ENCODE results near the gene TMEFF2. TPM values are rescaled to one million over a fixed set of nuclear protein-coding genes. Genes with fewer than 3 reads are reported as not detected.

The TMEFF2 gene
- total and polyA plus RNA-seq, 2 experiments from 2014 or later, result 1.7 to 2.2 TPM

DNA sequence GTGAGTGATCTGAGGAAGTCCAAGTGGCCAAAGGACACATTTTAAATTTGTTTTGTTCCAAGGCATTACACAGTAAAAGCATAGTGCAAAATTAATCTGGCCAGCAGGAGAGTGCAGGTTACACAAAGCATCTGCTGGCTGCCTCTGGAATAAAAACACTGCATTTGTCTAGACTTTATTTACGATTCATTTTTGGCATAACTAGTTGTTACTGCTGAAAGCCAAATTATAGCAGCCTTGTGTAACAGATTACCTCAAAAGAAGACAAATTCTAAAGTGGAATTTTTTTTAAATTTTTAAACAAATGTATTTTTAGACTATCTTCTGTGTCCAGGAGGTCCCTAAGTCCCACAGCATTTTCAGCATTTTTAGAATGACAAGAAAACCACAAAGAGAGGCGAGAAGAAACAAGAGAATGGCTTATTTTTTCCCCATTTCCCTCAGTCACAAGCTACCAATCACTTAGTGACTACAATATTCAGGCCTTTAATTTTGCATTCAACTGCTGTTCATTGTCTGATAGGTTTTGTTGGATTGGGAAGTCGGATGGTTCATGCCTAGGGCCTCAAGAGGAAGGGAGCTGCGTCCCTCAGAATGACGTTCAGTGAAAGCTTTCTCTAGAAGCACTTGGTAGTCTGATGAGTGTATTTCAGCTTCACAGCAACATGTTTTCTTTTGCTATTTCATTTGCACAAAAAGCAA lies 46.0 kb downstream of the TMEFF2 start (continued):
- TF ChIP-seq NANOG (IDR thresholded peaks at IDR 0.05; ENCODE audit: borderline replicate concordance) (no peak), JUNB (IDR thresholded peaks at IDR 0.05; ENCODE audit: unreplicated experiment) (no peak), EZH2 (IDR thresholded peaks at IDR 0.05; ENCODE audit: low read depth, unreplicated experiment) (no peak), STAT1 (IDR thresholded peaks at IDR 0.05; ENCODE audit: unreplicated experiment) (no peak), POLR2AphosphoS5 (IDR thresholded peaks at IDR 0.05; ENCODE audit: low read depth) (no peak)

DNA sequence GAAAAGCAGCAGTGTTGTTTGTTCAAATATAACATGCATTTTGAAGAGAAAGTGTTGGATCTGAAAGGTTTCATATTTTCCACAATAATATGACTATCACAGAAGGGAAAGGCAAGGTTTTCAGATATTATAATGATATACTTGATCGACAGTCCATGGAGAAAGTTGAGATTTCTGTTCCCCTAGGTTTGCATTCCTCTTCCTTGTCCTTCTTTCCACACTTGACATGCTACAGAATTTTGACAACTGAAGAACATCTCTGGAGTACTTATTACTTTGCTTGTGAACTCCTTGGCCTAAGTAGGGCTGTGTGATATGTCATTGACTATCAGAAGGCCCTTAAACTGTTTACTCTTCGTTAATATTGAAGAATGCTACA lies 46.5 kb downstream of the TMEFF2 start:
- Histone ChIP-seq H3K4me3 (no peak overlapping the region), H3K79me2 (replicated peaks; ENCODE audit: insufficient read depth) (no peaks in the 10 kb centered on the region), H3K36me3 (ENCODE audit: insufficient read depth) (no peaks in the 10 kb centered on the region), H4K20me1 (replicated peaks; ENCODE audit: insufficient read depth) (no peaks in the 10 kb centered on the region), H3K9me2 (ENCODE audit: insufficient read depth) (peaks cover 11% of the 10 kb centered on the region; the same call in 1 of the 2 replicates), H2AFZ (no peak overlapping the region), H3K4me2 (no peak overlapping the region), H3K4me1 (ENCODE audit: insufficient read depth) (no peaks in the 10 kb centered on the region), H3K27me3 (ENCODE audit: insufficient read depth) (no peaks in the 10 kb centered on the region), H3F3A (replicated peaks; ENCODE audit: low read depth) (no peaks in the 10 kb centered on the region), H3K27ac (ENCODE audit: low read depth) (no peak overlapping the region)
- ATAC-seq, result no peak
- Mint-ChIP-seq H3K4me1 (no peaks in the 10 kb centered on the region), H3K4me3 (no peak overlapping the region), H3K9me3 (no peaks in the 10 kb centered on the region), H3K36me3 (ENCODE audit: low read depth) (no peaks in the 10 kb centered on the region), H3K27ac (no peak overlapping the region), H3K27me3 (ENCODE audit: insufficient read depth, low read depth, poor library complexity) (no peaks in the 10 kb centered on the region)
- no peak for DNase-seq (ENCODE audit: low spot score)
- TF ChIP-seq, protein P1, sequence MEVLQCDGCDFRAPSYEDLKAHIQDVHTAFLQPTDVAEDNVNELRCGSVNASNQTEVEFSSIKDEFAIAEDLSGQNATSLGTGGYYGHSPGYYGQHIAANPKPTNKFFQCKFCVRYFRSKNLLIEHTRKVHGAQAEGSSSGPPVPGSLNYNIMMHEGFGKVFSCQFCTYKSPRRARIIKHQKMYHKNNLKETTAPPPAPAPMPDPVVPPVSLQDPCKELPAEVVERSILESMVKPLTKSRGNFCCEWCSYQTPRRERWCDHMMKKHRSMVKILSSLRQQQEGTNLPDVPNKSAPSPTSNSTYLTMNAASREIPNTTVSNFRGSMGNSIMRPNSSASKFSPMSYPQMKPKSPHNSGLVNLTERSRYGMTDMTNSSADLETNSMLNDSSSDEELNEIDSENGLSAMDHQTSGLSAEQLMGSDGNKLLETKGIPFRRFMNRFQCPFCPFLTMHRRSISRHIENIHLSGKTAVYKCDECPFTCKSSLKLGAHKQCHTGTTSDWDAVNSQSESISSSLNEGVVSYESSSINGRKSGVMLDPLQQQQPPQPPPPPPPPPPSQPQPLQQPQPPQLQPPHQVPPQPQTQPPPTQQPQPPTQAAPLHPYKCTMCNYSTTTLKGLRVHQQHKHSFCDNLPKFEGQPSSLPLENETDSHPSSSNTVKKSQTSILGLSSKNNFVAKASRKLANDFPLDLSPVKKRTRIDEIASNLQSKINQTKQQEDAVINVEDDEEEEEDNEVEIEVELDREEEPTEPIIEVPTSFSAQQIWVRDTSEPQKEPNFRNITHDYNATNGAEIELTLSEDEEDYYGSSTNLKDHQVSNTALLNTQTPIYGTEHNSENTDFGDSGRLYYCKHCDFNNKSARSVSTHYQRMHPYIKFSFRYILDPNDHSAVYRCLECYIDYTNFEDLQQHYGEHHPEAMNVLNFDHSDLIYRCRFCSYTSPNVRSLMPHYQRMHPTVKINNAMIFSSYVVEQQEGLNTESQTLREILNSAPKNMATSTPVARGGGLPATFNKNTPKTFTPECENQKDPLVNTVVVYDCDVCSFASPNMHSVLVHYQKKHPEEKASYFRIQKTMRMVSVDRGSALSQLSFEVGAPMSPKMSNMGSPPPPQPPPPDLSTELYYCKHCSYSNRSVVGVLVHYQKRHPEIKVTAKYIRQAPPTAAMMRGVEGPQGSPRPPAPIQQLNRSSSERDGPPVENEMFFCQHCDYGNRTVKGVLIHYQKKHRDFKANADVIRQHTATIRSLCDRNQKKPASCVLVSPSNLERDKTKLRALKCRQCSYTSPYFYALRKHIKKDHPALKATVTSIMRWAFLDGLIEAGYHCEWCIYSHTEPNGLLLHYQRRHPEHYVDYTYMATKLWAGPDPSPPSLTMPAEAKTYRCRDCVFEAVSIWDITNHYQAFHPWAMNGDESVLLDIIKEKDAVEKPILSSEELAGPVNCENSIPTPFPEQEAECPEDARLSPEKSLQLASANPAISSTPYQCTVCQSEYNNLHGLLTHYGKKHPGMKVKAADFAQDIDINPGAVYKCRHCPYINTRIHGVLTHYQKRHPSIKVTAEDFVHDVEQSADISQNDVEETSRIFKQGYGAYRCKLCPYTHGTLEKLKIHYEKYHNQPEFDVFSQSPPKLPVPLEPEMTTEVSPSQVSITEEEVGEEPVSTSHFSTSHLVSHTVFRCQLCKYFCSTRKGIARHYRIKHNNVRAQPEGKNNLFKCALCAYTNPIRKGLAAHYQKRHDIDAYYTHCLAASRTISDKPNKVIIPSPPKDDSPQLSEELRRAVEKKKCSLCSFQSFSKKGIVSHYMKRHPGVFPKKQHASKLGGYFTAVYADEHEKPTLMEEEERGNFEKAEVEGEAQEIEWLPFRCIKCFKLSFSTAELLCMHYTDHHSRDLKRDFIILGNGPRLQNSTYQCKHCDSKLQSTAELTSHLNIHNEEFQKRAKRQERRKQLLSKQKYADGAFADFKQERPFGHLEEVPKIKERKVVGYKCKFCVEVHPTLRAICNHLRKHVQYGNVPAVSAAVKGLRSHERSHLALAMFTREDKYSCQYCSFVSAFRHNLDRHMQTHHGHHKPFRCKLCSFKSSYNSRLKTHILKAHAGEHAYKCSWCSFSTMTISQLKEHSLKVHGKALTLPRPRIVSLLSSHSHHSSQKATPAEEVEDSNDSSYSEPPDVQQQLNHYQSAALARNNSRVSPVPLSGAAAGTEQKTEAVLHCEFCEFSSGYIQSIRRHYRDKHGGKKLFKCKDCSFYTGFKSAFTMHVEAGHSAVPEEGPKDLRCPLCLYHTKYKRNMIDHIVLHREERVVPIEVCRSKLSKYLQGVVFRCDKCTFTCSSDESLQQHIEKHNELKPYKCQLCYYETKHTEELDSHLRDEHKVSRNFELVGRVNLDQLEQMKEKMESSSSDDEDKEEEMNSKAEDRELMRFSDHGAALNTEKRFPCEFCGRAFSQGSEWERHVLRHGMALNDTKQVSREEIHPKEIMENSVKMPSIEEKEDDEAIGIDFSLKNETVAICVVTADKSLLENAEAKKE (CRISPR knock-in tag; IDR thresholded peaks at IDR 0.05), result no peak
- TF ChIP-seq POLR2AphosphoS5 (IDR thresholded peaks at IDR 0.05; ENCODE audit: low read depth), result no peak
- TF ChIP-seq EZH2phosphoT487 (IDR thresholded peaks at IDR 0.05; ENCODE audit: unreplicated experiment), result no peak
- no peak for TF ChIP-seq EZH2 (IDR thresholded peaks at IDR 0.05; ENCODE audit: low read depth, unreplicated experiment)
- TF ChIP-seq JUNB (IDR thresholded peaks at IDR 0.05; ENCODE audit: unreplicated experiment), result no peak
- TF ChIP-seq ZNF114 (CRISPR knock-in tag; IDR thresholded peaks at IDR 0.05), result no peak
- TF ChIP-seq STAT1 (IDR thresholded peaks at IDR 0.05; ENCODE audit: unreplicated experiment), result no peak
- TF ChIP-seq, protein P2, sequence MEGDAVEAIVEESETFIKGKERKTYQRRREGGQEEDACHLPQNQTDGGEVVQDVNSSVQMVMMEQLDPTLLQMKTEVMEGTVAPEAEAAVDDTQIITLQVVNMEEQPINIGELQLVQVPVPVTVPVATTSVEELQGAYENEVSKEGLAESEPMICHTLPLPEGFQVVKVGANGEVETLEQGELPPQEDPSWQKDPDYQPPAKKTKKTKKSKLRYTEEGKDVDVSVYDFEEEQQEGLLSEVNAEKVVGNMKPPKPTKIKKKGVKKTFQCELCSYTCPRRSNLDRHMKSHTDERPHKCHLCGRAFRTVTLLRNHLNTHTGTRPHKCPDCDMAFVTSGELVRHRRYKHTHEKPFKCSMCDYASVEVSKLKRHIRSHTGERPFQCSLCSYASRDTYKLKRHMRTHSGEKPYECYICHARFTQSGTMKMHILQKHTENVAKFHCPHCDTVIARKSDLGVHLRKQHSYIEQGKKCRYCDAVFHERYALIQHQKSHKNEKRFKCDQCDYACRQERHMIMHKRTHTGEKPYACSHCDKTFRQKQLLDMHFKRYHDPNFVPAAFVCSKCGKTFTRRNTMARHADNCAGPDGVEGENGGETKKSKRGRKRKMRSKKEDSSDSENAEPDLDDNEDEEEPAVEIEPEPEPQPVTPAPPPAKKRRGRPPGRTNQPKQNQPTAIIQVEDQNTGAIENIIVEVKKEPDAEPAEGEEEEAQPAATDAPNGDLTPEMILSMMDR (conservative IDR thresholded peaks at IDR 0.05; ENCODE audit: low read depth in 2 of 2), result no peak
- TF ChIP-seq NANOG (IDR thresholded peaks at IDR 0.05; ENCODE audit: borderline replicate concordance), result no peak
- TF ChIP-seq ZNF331 (CRISPR knock-in tag; IDR thresholded peaks at IDR 0.05; ENCODE audit: low read depth), result no peak
- TF ChIP-seq, protein P3, sequence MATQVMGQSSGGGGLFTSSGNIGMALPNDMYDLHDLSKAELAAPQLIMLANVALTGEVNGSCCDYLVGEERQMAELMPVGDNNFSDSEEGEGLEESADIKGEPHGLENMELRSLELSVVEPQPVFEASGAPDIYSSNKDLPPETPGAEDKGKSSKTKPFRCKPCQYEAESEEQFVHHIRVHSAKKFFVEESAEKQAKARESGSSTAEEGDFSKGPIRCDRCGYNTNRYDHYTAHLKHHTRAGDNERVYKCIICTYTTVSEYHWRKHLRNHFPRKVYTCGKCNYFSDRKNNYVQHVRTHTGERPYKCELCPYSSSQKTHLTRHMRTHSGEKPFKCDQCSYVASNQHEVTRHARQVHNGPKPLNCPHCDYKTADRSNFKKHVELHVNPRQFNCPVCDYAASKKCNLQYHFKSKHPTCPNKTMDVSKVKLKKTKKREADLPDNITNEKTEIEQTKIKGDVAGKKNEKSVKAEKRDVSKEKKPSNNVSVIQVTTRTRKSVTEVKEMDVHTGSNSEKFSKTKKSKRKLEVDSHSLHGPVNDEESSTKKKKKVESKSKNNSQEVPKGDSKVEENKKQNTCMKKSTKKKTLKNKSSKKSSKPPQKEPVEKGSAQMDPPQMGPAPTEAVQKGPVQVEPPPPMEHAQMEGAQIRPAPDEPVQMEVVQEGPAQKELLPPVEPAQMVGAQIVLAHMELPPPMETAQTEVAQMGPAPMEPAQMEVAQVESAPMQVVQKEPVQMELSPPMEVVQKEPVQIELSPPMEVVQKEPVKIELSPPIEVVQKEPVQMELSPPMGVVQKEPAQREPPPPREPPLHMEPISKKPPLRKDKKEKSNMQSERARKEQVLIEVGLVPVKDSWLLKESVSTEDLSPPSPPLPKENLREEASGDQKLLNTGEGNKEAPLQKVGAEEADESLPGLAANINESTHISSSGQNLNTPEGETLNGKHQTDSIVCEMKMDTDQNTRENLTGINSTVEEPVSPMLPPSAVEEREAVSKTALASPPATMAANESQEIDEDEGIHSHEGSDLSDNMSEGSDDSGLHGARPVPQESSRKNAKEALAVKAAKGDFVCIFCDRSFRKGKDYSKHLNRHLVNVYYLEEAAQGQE (IDR thresholded peaks at IDR 0.05; ENCODE audit: unreplicated experiment), result no peak
- TF ChIP-seq, protein P4, sequence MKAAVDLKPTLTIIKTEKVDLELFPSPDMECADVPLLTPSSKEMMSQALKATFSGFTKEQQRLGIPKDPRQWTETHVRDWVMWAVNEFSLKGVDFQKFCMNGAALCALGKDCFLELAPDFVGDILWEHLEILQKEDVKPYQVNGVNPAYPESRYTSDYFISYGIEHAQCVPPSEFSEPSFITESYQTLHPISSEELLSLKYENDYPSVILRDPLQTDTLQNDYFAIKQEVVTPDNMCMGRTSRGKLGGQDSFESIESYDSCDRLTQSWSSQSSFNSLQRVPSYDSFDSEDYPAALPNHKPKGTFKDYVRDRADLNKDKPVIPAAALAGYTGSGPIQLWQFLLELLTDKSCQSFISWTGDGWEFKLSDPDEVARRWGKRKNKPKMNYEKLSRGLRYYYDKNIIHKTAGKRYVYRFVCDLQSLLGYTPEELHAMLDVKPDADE (IDR thresholded peaks at IDR 0.05), result no peak
